ENCODE data around the gene FADS6.

- no peak for TF ChIP-seq EP300 (IDR thresholded peaks at IDR 0.05; ENCODE audit: borderline replicate concordance in 1 of 2, control insufficient read depth in 1 of 2, low read depth in 2 of 2, low read length in 2 of 2)
- no peak for TF ChIP-seq HDAC6 (IDR thresholded peaks at IDR 0.05; ENCODE audit: unreplicated experiment)
- TF ChIP-seq CTCF (IDR thresholded peaks at IDR 0.05 in 2 of 3, conservative IDR thresholded peaks at IDR 0.05 in 1 of 3; ENCODE audit: control insufficient read depth in 2 of 3, extremely low read depth in 1 of 3, insufficient read depth in 1 of 3, low read depth in 3 of 3, low read length in 3 of 3): no peak
- TF ChIP-seq NBN (IDR thresholded peaks at IDR 0.05): no peak
- TF ChIP-seq IRF3 (IDR thresholded peaks at IDR 0.05): no peak
- no peak for TF ChIP-seq BACH1 (IDR thresholded peaks at IDR 0.05; ENCODE audit: borderline replicate concordance)
Observed at GRCh38 chr17:74861662-74862107, 31.7 kb downstream of the FADS6 start.

All from GM12878 (cell line).